CD4-positive, CD25-positive, alpha-beta regulatory T cell (primary cell): ENCODE results near the gene NOS1. TPM values are rescaled to one million over a fixed set of nuclear protein-coding genes. Genes with fewer than 3 reads are reported as not detected.
A peak's percentile ranks its signal among the peaks of the same experiment; 100 is the strongest.
"Not testable (repeated sequence)": the region's sequence is repeated elsewhere in the genome, so short reads cannot be mapped to it uniquely, and the experiment has no call there.

Source experiments
- ATAC-seq, 2 donors: fragments of 150-1000 bp; cut with Tn5 transposase; one replicate each; pipeline ENCODE4 v1.10.0; 2021; ENCODE audit warnings: low read depth in 2 of 2, moderate number of reproducible peaks in 2 of 2, moderate library complexity in 1 of 2
- DNase-seq, 3 donors: peaks; one replicate each; pipeline versions ENCODE4 v3.0.0 to v3.0.0-alpha.2; 2012 to 2022; ENCODE audit warnings: mixed read lengths in 1 of 3
- H3K27ac ChIP-seq: one replicate; pipeline ENCODE4 v1.7.0; 2013; ENCODE audit warnings: mild to moderate bottlenecking, low read length; ENCODE audit not compliant: insufficient read depth, poor library complexity, severe bottlenecking
- H3K27me3 ChIP-seq: one replicate; pipeline ENCODE4 v1.7.0; 2013; ENCODE audit warnings: low read length; ENCODE audit not compliant: control insufficient read depth, insufficient read depth
- H3K36me3 ChIP-seq: one replicate; pipeline ENCODE4 v1.7.0; 2013; ENCODE audit warnings: mild to moderate bottlenecking, low read length, moderate library complexity; ENCODE audit not compliant: control insufficient read depth, insufficient read depth
- H3K4me1 ChIP-seq: 2 replicates; pipeline ENCODE4 v1.7.0; 2013; ENCODE audit warnings: mild to moderate bottlenecking, low read length; ENCODE audit not compliant: insufficient read depth, control insufficient read depth, poor library complexity, severe bottlenecking
- H3K4me3 ChIP-seq: one replicate; pipeline ENCODE4 v1.7.0; 2013; ENCODE audit warnings: low read depth, mild to moderate bottlenecking, low read length, moderate library complexity
- H3K9me3 ChIP-seq, 2 experiments: 1 replicate in 1 of 2; 2 replicates in 1 of 2; pipeline ENCODE4 v1.7.0; 2013; ENCODE audit warnings: low read length in 2 of 2, mild to moderate bottlenecking in 1 of 2, moderate library complexity in 1 of 2; ENCODE audit not compliant: control insufficient read depth in 2 of 2
- H3K27ac Mint-ChIP-seq, 3 donors: one replicate each; pipeline ENCODE4 v1.8.0; 2020 to 2022; ENCODE audit warnings: mild to moderate bottlenecking in 3 of 3, mixed read lengths in 3 of 3, moderate library complexity in 2 of 3
- H3K27me3 Mint-ChIP-seq: one replicate; pipeline ENCODE4 v1.8.0; 2022; ENCODE audit warnings: mild to moderate bottlenecking, mixed read lengths
- H3K36me3 Mint-ChIP-seq: one replicate; pipeline ENCODE4 v1.8.0; 2020; ENCODE audit warnings: mixed read lengths
- H3K4me1 Mint-ChIP-seq, 4 donors: one replicate each; pipeline ENCODE4 v1.8.0; 2020 to 2022; ENCODE audit warnings: mixed read lengths in 4 of 4, mild to moderate bottlenecking in 1 of 4
- H3K4me3 Mint-ChIP-seq, 4 donors: one replicate each; pipeline ENCODE4 v1.8.0; 2020 to 2022; ENCODE audit warnings: mild to moderate bottlenecking in 4 of 4, mixed read lengths in 4 of 4, moderate library complexity in 3 of 4
- H3K9me3 Mint-ChIP-seq, 7 donors: one replicate each; pipeline ENCODE4 v1.8.0; 2020 to 2022; ENCODE audit warnings: mixed read lengths in 7 of 7, mild to moderate bottlenecking in 3 of 7, moderate library complexity in 2 of 7
- polyA plus RNA-seq, 4 donors: library from polyadenylated mRNA; unstranded; fragments of 300-500 nt; fragmentation: Illumina TruSeq; gene quantifications; one replicate each; pipeline ENCODE4 v1.2.3, GENCODE V29; 2021
- total RNA-seq: library from RNA; stranded (reverse); gene quantifications from one replicate; pipeline ENCODE4 v1.2.3, GENCODE V29; 2022

The NOS1 gene
- total and polyA plus RNA-seq, 5 donors from 2014 or later = not detected

- no peaks in the 10 kb centered on the region for H3K36me3 Mint-ChIP-seq
Measured at GRCh38 chr12:117384735-117385134, 23.3 kb upstream of the NOS1 start.

DNA sequence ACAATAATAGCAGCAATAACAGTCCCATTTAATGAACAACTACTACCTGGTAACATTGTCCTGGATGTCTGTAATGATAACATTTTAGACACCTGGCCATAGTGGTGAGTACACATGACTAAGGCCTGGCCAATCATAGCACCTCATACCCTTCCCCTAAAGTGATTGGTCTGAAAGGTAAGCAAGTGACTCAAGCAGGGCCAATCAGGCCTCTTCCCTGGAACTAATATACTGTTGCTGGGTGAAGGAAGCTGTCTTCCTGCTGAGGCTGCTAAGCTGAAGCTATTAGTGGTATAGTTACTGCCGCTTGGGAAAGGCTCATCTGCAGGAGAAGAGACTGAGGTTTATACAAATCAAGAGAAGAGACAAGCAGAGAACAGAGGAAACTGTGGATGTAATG, 18.7 kb upstream of the NOS1 start:
- no peak overlapping the region for H3K4me3 ChIP-seq
- no peak overlapping the region for H3K4me3 Mint-ChIP-seq
- H3K27ac ChIP-seq = no peak overlapping the region
- no peaks in the 10 kb centered on the region for H3K4me1 Mint-ChIP-seq
- H3K27ac Mint-ChIP-seq = no peak overlapping the region
- ATAC-seq (no peak), DNase-seq (no peak)
- H3K36me3 ChIP-seq = no peaks in the 10 kb centered on the region
- H3K9me3 ChIP-seq = no peaks in the 10 kb centered on the region
- no peaks in the 10 kb centered on the region for H3K4me1 ChIP-seq
- H3K36me3 Mint-ChIP-seq = no peaks in the 10 kb centered on the region
- H3K27me3 Mint-ChIP-seq = no peaks in the 10 kb centered on the region
- H3K27me3 ChIP-seq = no peaks in the 10 kb centered on the region
- H3K9me3 Mint-ChIP-seq = peaks cover 0 to 10% (median 3%) of the 10 kb centered on the region in 7 donors

More at GRCh38 chr12:117384735-117385134, 23.3 kb upstream of the NOS1 start:
- Histone ChIP-seq H3K9me3 (no peaks in the 10 kb centered on the region), H3K36me3 (no peaks in the 10 kb centered on the region), H3K4me1 (no peaks in the 10 kb centered on the region), H3K4me3 (no peak overlapping the region), H3K27me3 (no peaks in the 10 kb centered on the region), H3K27ac (no peak overlapping the region)
- Mint-ChIP-seq H3K27me3 (no peaks in the 10 kb centered on the region), H3K4me1 (no peaks in the 10 kb centered on the region), H3K9me3 (peaks cover 0 to 7% (median 2%) of the 10 kb centered on the region in 7 donors), H3K4me3 (no peak overlapping the region), H3K27ac (no peak overlapping the region)
- ATAC-seq (no peak), DNase-seq (no peak)

GRCh38 chr12:117377758-117378157, 16.3 kb upstream of the NOS1 start:
- DNase-seq (no peak), ATAC-seq (no peak)
- H3K27me3 Mint-ChIP-seq = no peaks in the 10 kb centered on the region
- no peak overlapping the region for H3K27ac ChIP-seq
- H3K36me3 ChIP-seq = no peaks in the 10 kb centered on the region
- H3K4me1 Mint-ChIP-seq = no peaks in the 10 kb centered on the region
- H3K36me3 Mint-ChIP-seq = no peaks in the 10 kb centered on the region
- no peak overlapping the region for H3K4me3 Mint-ChIP-seq
- H3K4me1 ChIP-seq = no peaks in the 10 kb centered on the region
- H3K27ac Mint-ChIP-seq = no peak overlapping the region
- no peaks in the 10 kb centered on the region for H3K9me3 ChIP-seq
- peaks cover 0 to 10% (median 4%) of the 10 kb centered on the region in 7 donors for H3K9me3 Mint-ChIP-seq
- no peaks in the 10 kb centered on the region for H3K27me3 ChIP-seq
- H3K4me3 ChIP-seq = no peak overlapping the region

DNA sequence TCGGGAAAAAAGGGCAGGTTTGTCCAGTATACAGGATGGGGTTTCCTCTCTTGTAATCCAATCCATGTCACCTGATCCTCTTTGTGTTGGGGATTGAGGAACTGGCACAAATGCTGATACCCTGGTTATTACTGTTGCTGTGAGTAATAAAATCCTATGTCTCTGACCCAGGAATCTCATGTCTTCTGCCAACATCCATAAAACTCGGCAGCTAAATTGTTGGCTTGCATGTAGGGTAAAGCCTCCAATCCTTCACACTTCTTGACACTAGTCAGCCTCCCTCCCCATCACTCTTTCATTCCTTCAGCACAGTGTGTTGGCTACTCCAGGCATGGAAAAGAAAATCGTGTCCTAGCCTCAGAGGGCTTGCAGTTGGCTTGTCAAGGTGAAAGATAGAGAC, 9.2 kb upstream of the NOS1 start:
- no peak for ATAC-seq
- Histone ChIP-seq H3K9me3 (no peaks in the 10 kb centered on the region), H3K27me3 (no peaks in the 10 kb centered on the region), H3K36me3 (no peaks in the 10 kb centered on the region), H3K4me1 (no peaks in the 10 kb centered on the region), H3K4me3 (no peak overlapping the region), H3K27ac (no peak overlapping the region)
- Mint-ChIP-seq H3K4me3 (no peak overlapping the region), H3K4me1 (no peaks in the 10 kb centered on the region), H3K27ac (no peak overlapping the region), H3K36me3 (no peaks in the 10 kb centered on the region), H3K9me3 (peaks cover 0 to 6% (median 1%) of the 10 kb centered on the region in 7 donors), H3K27me3 (peaks cover 13% of the 10 kb centered on the region)
- no peak for DNase-seq

DNA sequence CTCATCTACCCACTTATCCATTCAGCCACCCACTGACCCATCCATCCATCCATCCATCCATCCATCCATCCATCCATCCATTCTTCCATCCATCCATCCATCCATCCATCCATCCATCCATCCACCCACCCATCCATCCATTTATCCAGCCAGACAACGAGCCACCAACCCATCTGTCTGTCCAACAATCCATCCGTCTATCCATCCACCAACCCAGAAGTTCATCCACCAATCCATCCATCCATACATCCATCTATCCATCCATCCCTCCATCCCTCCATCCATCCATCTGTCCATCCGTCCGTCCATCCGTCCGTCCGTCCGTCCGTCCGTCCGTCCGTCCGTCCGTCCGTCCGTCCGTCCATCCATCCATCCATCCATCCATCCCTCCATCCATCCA, 8.6 kb upstream of the NOS1 start:
- H3K36me3 ChIP-seq, H3K4me1 Mint-ChIP-seq, H3K36me3 Mint-ChIP-seq, H3K27ac ChIP-seq, H3K4me3 ChIP-seq, H3K27me3 ChIP-seq, H3K9me3 ChIP-seq, H3K9me3 Mint-ChIP-seq, DNase-seq, H3K4me1 ChIP-seq, ATAC-seq, H3K4me3 Mint-ChIP-seq, H3K27ac Mint-ChIP-seq: not testable (repeated sequence)
- H3K27me3 Mint-ChIP-seq = peaks cover 14% of the 10 kb centered on the region

DNA sequence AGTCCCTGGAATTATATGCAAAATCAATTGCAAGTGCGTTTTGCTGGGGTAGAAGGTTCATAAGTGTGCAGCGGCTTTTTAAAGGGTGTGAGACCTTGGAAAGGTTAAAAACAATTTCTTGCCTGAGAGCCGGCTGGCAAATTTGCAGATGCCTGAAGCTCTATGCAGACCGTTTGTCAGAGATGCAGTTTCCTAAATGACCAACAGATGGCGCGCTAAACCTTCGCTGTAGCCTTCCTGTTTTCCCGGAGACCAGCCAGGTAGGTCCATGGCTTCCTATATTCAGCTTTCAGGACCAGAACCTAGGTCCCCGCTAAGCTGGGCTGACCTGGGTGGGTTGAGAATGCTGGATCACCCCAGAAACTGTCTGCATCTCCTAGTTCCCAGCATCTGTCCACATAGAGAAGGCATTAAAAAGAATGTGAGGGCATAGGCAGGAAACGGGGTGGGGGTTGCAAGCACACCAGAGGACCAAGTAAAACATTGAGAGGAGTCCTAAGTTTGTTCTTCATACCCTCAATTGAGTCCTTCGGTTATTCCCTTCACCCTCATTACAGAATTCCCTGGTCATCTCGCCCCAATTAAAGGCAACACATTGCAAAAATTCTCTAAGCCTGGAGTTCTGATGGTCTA, 5.7 kb upstream of the NOS1 start:
- no peaks in the 10 kb centered on the region for H3K4me1 ChIP-seq
- H3K4me3 Mint-ChIP-seq = no peak overlapping the region
- peaks cover 32% of the 10 kb centered on the region for H3K27me3 Mint-ChIP-seq
- no peaks in the 10 kb centered on the region for H3K4me1 Mint-ChIP-seq
- H3K9me3 ChIP-seq = no peaks in the 10 kb centered on the region
- peaks cover 2% of the 10 kb centered on the region for H3K27me3 ChIP-seq
- no peak overlapping the region for H3K4me3 ChIP-seq
- H3K9me3 Mint-ChIP-seq = peaks cover 0 to 5% (median 0%) of the 10 kb centered on the region in 7 donors
- H3K27ac Mint-ChIP-seq = no peak overlapping the region
- H3K36me3 Mint-ChIP-seq = no peaks in the 10 kb centered on the region
- H3K36me3 ChIP-seq = no peaks in the 10 kb centered on the region
- no peak overlapping the region for H3K27ac ChIP-seq
- DNase-seq = peak in 2 of 3 donors; percentile 20 to 54
- no peak for ATAC-seq

- Mint-ChIP-seq H3K9me3 (peaks cover 0 to 3% (median 0%) of the 10 kb centered on the region in 7 donors), H3K36me3 (no peaks in the 10 kb centered on the region), H3K27ac (no peak overlapping the region), H3K4me1 (no peaks in the 10 kb centered on the region), H3K27me3 (peaks cover 36% of the 10 kb centered on the region), H3K4me3 (no peak overlapping the region)
- Histone ChIP-seq H3K4me3 (no peak overlapping the region), H3K27ac (no peak overlapping the region), H3K4me1 (no peaks in the 10 kb centered on the region), H3K27me3 (peaks cover 2% of the 10 kb centered on the region), H3K36me3 (no peaks in the 10 kb centered on the region), H3K9me3 (no peaks in the 10 kb centered on the region)
- ATAC-seq (no peak), DNase-seq (no peak)
Measured at GRCh38 chr12:117365049-117365616, 3.7 kb upstream of the NOS1 start.

DNA sequence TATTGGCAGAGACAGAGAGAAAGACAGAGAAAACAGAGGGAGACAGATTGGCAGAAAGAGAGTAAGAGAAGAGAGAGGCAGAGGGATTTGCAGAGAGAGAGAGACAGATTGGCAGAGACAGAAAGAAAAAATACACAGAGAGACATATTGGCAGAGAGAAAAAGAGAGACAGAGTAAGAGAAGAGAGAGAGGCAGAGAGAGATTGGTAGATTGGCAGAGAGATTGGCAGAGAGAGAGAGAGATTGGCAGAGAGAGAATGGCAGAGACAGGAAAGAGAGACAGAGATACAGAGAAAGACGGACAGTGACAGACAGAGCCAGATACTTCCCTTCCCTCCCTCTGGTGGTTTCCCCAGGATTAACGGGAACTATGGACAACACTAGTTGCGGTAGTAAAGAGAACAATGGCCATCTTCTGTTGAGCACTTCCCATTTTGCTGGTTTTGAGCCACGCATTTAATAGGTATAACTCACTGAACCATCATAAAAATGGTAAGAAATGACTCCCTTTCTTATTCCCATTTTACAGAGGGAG, 2.6 kb upstream of the NOS1 start:
- no peaks in the 10 kb centered on the region for H3K36me3 ChIP-seq
- H3K4me1 ChIP-seq = no peaks in the 10 kb centered on the region
- Mint-ChIP-seq H3K4me1 (no peaks in the 10 kb centered on the region), H3K4me3 (no peak overlapping the region), H3K27me3 (peaks cover 39% of the 10 kb centered on the region), H3K36me3 (no peaks in the 10 kb centered on the region), H3K27ac (peak overlapping the region in 1 of 3 donors; percentile 33), H3K9me3 (peaks cover 0 to 2% (median 0%) of the 10 kb centered on the region in 7 donors)
- H3K27me3 ChIP-seq = peaks cover 2% of the 10 kb centered on the region
- H3K4me3 ChIP-seq = no peak overlapping the region
- no peak for ATAC-seq
- no peak for DNase-seq
- H3K27ac ChIP-seq = no peak overlapping the region
- H3K9me3 ChIP-seq = no peaks in the 10 kb centered on the region
